HEK293 (cell line): ENCODE results near the gene AFP.

Experiments used
- CTCF ChIP-seq: fragments of 450-650 bp; formaldehyde crosslinking; IDR thresholded peaks from 2 replicates; pipeline ENCODE4 v1.5.1; 2016; ENCODE audit warnings: missing biosample characterization, missing genetic modification characterization
- OVOL3 ChIP-seq: fragments of 450-650 bp; formaldehyde crosslinking; IDR thresholded peaks from 2 replicates; pipeline ENCODE4 v1.5.1; 2016; ENCODE audit warnings: missing biosample characterization, missing genetic modification characterization
- REST ChIP-seq: fragments of 450-650 bp; formaldehyde crosslinking; IDR thresholded peaks from 2 replicates; pipeline ENCODE4 v1.5.1; 2016; ENCODE audit warnings: missing biosample characterization, missing genetic modification characterization
- TCF7L2 ChIP-seq: IDR thresholded peaks from 2 replicates; pipeline ENCODE4 v1.6.1; 2011; ENCODE audit warnings: low read depth, mild to moderate bottlenecking, inconsistent platforms, low read length, moderate library complexity, borderline replicate concordance
- TRIM28 ChIP-seq: IDR thresholded peaks from 2 replicates; pipeline ENCODE4 v1.6.1; 2011; ENCODE audit warnings: low read length, control low read depth, borderline replicate concordance
- TSHZ1 ChIP-seq: fragments of 450-650 bp; formaldehyde crosslinking; IDR thresholded peaks from 2 replicates; pipeline ENCODE4 v1.5.1; 2016; ENCODE audit warnings: missing biosample characterization, missing genetic modification characterization, borderline replicate concordance
- ZBTB8A ChIP-seq: fragments of 450-650 bp; formaldehyde crosslinking; IDR thresholded peaks from 2 replicates; pipeline ENCODE4 v1.5.1; 2016; ENCODE audit warnings: missing biosample characterization, missing genetic modification characterization
- ZNF157 ChIP-seq: fragments of 450-650 bp; formaldehyde crosslinking; IDR thresholded peaks from 2 replicates; pipeline ENCODE4 v1.5.1; 2016; ENCODE audit warnings: missing biosample characterization, missing genetic modification characterization
- ZNF221 ChIP-seq: fragments of 450-650 bp; formaldehyde crosslinking; IDR thresholded peaks from 2 replicates; pipeline ENCODE4 v1.5.1; 2017; ENCODE audit warnings: missing biosample characterization, missing genetic modification characterization, borderline replicate concordance
- ZNF274 ChIP-seq, 2 experiments: fragments of 200-500 bp in 1 of 2; fragments of 450-650 bp in 1 of 2; sonication (Bioruptor generic) in 1 of 2; formaldehyde crosslinking in 1 of 2; IDR thresholded peaks; 2 replicates each; pipeline versions ENCODE4 v1.5.1 to v1.6.1; 2014 to 2016; ENCODE audit warnings: borderline replicate concordance in 1 of 2, inconsistent platforms in 1 of 2, low read length in 1 of 2, missing biosample characterization in 1 of 2, missing genetic modification characterization in 1 of 2
- ZNF324 ChIP-seq: fragments of 450-650 bp; formaldehyde crosslinking; IDR thresholded peaks from 2 replicates; pipeline ENCODE4 v1.5.1; 2016; ENCODE audit warnings: missing biosample characterization, missing genetic modification characterization
- ZNF624 ChIP-seq: fragments of 450-650 bp; formaldehyde crosslinking; IDR thresholded peaks from 2 replicates; pipeline ENCODE4 v1.5.1; 2017; ENCODE audit warnings: missing biosample characterization, missing genetic modification characterization
- ZNF654 ChIP-seq: fragments of 450-650 bp; formaldehyde crosslinking; IDR thresholded peaks from 2 replicates; pipeline ENCODE4 v1.5.1; 2016; ENCODE audit warnings: low read depth, missing biosample characterization, missing genetic modification characterization
- ZNF768 ChIP-seq: fragments of 450-650 bp; formaldehyde crosslinking; IDR thresholded peaks from 2 replicates; pipeline ENCODE4 v1.5.1; 2018; ENCODE audit warnings: missing biosample characterization, mild to moderate bottlenecking, missing genetic modification characterization

- TF ChIP-seq CTCF: no peak
- no peak for TF ChIP-seq TCF7L2
- no peak for TF ChIP-seq ZBTB8A
- TF ChIP-seq REST (tag by site-specific recombination): no peak
- no peak for TF ChIP-seq TRIM28
- no peak for TF ChIP-seq ZNF324 (tag by site-specific recombination)
- TF ChIP-seq OVOL3: no peak
- TF ChIP-seq ZNF274 (IDR thresholded peaks at IDR 0.05; ENCODE audit: low read length): no peak
- TF ChIP-seq ZNF274 (tag by site-specific recombination; IDR thresholded peaks at IDR 0.05; ENCODE audit: borderline replicate concordance): no peak
- no peak for TF ChIP-seq TSHZ1 (tag by site-specific recombination)
- no peak for TF ChIP-seq ZNF768 (tag by site-specific recombination)
- no peak for TF ChIP-seq ZNF654 (tag by site-specific recombination)
- no peak for TF ChIP-seq ZNF624
- TF ChIP-seq ZNF157 (tag by site-specific recombination): no peak
- no peak for TF ChIP-seq ZNF221 (tag by site-specific recombination)
These were observed 45.3 kb downstream of the AFP start, which contains the start of gene AFM for GRCh38 chr4:73481358-73481757.
